Peyer's patch (tissue), 4 donors: Measurements from ENCODE around the gene PTPRN. TPM values are rescaled to one million over a fixed set of nuclear protein-coding genes. Genes with fewer than 3 reads are reported as not detected.
A peak's percentile ranks its signal among the peaks of the same experiment; 100 is the strongest.

ENCODE experiments used
- DNase-seq, 3 donors: peaks; one replicate each; pipeline ENCODE4 v3.0.0-alpha.2; 2017 to 2019
- H3K27ac ChIP-seq, 4 donors: fragments of 200-600 bp; sonication (generic); one replicate each; pipeline ENCODE4 v1.5.1; 2016 to 2019
- H3K27me3 ChIP-seq, 2 donors: fragments of 200-600 bp; sonication (generic); one replicate each; pipeline ENCODE4 v1.5.1; 2019
- H3K36me3 ChIP-seq, 3 donors: fragments of 200-600 bp; sonication (generic); one replicate each; pipeline ENCODE4 v1.5.1; 2016 to 2019
- H3K4me1 ChIP-seq, 4 donors: fragments of 200-600 bp; sonication (generic); one replicate each; pipeline ENCODE4 v1.5.1; 2016 to 2019
- H3K4me3 ChIP-seq, 4 donors: fragments of 200-600 bp; sonication (generic); 1 replicate in 3 of 4; 2 replicates in 1 of 4; pipeline ENCODE4 v1.5.1; 2016 to 2019; ENCODE audit warnings: mild to moderate bottlenecking in 1 of 4
- H3K9me3 ChIP-seq, 4 donors: fragments of 200-600 bp; sonication (generic); one replicate each; pipeline ENCODE4 v1.5.1; 2016 to 2019; ENCODE audit warnings: mild to moderate bottlenecking in 1 of 4
- POLR2A ChIP-seq, 2 donors: fragments of 450-650 bp; IDR thresholded peaks; one replicate each; pipeline ENCODE4 v1.5.1; 2017; ENCODE audit warnings: antibody characterized with exemption in 2 of 2, mild to moderate bottlenecking in 2 of 2, moderate library complexity in 2 of 2
- total RNA-seq, 4 donors: library from RNA; depleted of rRNA; stranded (reverse); fragments of >200 nt; gene quantifications; one replicate each; pipeline ENCODE4 v1.1.0, GENCODE V29; 2016
- TF ChIP-seq, protein P1 (sequence below), 6 experiments: fragments of 450-650 bp in 4 of 6; fragments of 200-600 bp in 2 of 6; sonication (generic) in 1 of 6; IDR thresholded peaks; one replicate each; pipeline ENCODE4 v1.5.1; 2017 to 2019; ENCODE audit warnings: antibody characterized with exemption in 6 of 6, mild to moderate bottlenecking in 3 of 6, moderate library complexity in 1 of 6

The PTPRN gene
- total RNA-seq, 4 donors from 2014 or later = 0.88 to 4.9 (median 2.3) TPM; not detected in 1

DNA sequence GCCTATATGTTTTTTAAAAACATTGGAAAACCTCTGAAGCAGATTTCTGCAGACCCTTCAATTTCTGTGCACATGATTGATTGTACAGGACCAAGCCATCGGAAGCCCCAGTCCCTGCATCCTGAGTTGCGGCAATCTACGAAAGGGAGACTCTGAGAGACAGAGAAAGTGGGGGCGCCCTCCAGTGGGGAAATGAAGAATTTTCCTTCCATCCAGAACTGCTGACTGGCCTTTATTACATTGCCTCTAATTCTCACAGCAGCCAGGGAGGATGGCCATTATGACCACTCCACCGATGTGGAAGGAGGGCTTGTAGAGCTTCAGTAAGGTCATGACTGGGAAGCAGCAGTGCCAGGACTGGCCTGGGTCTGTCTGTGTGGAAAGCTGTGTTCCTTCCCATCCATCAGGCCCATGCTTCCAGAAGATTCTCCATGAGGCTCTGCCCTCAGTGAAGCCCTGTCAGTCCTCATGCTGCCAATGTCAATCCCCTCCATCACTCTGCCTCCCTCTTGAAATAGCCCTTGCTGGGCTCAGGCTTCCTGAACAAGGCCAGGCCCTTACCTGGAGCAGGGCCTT, 43.3 kb upstream of the PTPRN start:
- H3K9me3 ChIP-seq = no peaks in the 10 kb centered on the region
- H3K4me3 ChIP-seq = no peak overlapping the region
- no peaks in the 10 kb centered on the region for H3K27me3 ChIP-seq
- H3K4me1 ChIP-seq = no peaks in the 10 kb centered on the region
- TF ChIP-seq, protein P1, sequence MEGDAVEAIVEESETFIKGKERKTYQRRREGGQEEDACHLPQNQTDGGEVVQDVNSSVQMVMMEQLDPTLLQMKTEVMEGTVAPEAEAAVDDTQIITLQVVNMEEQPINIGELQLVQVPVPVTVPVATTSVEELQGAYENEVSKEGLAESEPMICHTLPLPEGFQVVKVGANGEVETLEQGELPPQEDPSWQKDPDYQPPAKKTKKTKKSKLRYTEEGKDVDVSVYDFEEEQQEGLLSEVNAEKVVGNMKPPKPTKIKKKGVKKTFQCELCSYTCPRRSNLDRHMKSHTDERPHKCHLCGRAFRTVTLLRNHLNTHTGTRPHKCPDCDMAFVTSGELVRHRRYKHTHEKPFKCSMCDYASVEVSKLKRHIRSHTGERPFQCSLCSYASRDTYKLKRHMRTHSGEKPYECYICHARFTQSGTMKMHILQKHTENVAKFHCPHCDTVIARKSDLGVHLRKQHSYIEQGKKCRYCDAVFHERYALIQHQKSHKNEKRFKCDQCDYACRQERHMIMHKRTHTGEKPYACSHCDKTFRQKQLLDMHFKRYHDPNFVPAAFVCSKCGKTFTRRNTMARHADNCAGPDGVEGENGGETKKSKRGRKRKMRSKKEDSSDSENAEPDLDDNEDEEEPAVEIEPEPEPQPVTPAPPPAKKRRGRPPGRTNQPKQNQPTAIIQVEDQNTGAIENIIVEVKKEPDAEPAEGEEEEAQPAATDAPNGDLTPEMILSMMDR (IDR thresholded peaks at IDR 0.05) = peak; percentile 27 to 69 (median 61)
- no peak for TF ChIP-seq POLR2A (IDR thresholded peaks at IDR 0.05)
- H3K27ac ChIP-seq = no peak overlapping the region
- DNase-seq = peak in 2 of 3 donors; percentile 37 to 82
- no peaks in the 10 kb centered on the region for H3K36me3 ChIP-seq

DNA sequence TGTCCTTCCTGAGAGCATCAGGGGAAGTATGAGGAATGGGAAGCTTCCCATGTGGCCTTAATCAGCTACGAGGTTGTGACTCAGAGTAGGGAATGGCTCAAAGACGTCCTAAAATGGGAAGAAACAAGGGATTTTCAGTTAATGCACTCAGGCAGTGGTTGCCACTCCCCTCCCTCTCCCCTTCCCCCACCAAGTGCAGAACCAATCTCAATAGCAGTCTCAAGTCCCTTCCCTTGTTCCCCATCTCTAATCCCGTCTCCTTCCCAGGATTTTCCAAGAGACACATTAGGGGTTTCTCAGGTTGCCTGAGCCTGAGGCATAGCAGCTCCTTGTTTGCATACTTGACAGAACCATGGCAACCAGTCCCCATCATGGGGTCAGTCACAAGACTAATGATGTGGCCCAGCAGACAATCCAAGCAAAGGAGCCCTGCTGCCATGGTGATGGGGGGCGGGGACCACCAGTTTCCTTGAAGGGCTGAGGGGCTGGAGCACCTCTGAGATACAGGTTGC, 41.6 kb upstream of the PTPRN start:
- Histone ChIP-seq H3K27ac (no peak overlapping the region), H3K9me3 (no peaks in the 10 kb centered on the region), H3K4me1 (no peaks in the 10 kb centered on the region), H3K4me3 (no peak overlapping the region), H3K27me3 (no peaks in the 10 kb centered on the region), H3K36me3 (no peaks in the 10 kb centered on the region)
- TF ChIP-seq, protein P1 (IDR thresholded peaks at IDR 0.05) = no peak
- TF ChIP-seq POLR2A (IDR thresholded peaks at IDR 0.05) = no peak
- DNase-seq = no peak

DNA sequence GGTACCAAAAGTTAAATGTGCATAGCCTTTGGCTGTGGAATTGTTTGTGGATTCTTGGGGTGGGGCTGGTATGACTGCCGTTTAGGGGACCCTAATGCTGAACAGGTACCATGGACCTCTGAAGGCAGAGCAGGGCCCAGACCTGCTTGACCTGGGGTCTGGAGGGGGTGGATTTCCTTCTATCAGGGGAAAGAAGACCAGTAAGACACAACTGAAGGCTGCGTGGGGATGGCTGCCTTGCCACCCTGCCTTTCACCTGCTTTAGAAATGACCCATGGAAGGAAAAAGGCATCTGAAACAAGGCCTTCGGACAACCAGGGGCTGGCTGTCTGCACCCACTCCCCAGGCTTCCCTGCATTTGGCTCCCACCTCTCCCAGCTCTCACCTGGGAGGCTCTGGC, 41.0 kb upstream of the PTPRN start:
- DNase-seq = no peak
- Histone ChIP-seq H3K27me3 (no peaks in the 10 kb centered on the region), H3K36me3 (no peaks in the 10 kb centered on the region), H3K4me1 (no peaks in the 10 kb centered on the region), H3K4me3 (no peak overlapping the region), H3K9me3 (no peaks in the 10 kb centered on the region), H3K27ac (no peak overlapping the region)
- no peak for TF ChIP-seq POLR2A (IDR thresholded peaks at IDR 0.05)
- TF ChIP-seq, protein P1 (IDR thresholded peaks at IDR 0.05) = no peak

DNA sequence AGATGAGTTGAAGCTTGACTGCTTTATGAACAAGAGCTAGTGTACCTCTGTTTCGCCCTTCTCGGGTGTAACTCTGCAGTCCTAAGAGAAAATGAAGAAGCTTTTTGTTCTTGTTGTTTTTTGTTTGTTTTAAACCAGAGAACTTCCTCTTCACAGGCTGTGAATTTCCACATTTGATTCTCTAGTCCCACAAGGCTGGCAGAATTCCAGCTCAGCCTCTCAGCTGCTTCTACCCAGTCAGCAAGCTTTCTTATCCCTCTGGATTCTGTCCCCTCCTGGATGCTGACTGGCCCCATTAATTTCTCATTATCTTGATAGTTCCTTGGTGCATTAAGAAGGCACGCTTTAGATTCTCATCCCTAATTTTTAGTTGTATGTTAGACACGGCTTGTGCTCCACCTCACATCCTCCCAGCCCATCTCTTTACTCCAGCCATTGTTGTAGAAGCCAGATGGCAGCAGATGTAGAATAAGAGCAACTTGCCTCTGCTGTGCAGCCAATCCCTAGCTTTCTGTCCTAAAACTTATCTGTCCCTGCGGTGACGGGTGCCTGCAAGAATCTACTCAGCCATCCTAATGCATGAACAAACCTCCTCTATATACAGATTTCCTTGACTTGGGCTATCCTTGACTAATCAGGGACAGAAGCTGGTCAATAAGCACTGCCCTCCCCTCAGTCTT, 35.7 kb upstream of the PTPRN start:
- peak in 2 of 3 donors; percentile 25 to 55 for DNase-seq
- Histone ChIP-seq H3K9me3 (no peaks in the 10 kb centered on the region), H3K36me3 (no peaks in the 10 kb centered on the region), H3K27ac (no peak overlapping the region), H3K4me1 (no peaks in the 10 kb centered on the region), H3K4me3 (no peak overlapping the region), H3K27me3 (no peaks in the 10 kb centered on the region)
- no peak for TF ChIP-seq POLR2A (IDR thresholded peaks at IDR 0.05)
- TF ChIP-seq, protein P1 (IDR thresholded peaks at IDR 0.05) = no peak

DNA sequence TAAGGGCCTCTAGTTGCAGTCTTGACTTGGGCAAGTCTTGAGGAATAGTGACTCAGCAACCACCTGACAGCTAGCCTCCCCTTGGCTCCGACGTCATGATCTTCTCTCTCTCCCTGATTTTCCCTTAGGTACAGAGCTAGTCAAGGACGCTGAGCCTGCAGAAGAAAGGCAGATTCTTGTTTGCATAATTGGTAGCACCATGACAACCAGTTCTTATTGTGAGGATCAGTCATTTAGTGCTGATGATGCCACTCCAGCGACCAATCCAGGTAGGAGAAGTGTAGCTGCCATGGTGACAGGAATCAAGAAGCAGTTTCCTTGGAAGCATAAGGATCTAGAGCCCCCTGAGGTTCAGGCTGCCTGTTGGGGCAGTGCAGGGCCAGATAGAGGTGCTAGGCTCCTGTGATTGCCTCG, 26.2 kb upstream of the PTPRN start:
- no peaks in the 10 kb centered on the region for H3K36me3 ChIP-seq
- no peaks in the 10 kb centered on the region for H3K4me1 ChIP-seq
- no peak overlapping the region for H3K27ac ChIP-seq
- TF ChIP-seq POLR2A (IDR thresholded peaks at IDR 0.05) = no peak
- TF ChIP-seq, protein P1 (IDR thresholded peaks at IDR 0.05) = no peak
- peaks cover 0 to 8% (median 0%) of the 10 kb centered on the region in 4 donors for H3K9me3 ChIP-seq
- peaks cover 0 to 5% of the 10 kb centered on the region in 2 donors for H3K27me3 ChIP-seq
- no peak overlapping the region for H3K4me3 ChIP-seq
- DNase-seq = no peak
